Measurements from ENCODE around the gene SIL1.

SIL1 gene

DNA sequence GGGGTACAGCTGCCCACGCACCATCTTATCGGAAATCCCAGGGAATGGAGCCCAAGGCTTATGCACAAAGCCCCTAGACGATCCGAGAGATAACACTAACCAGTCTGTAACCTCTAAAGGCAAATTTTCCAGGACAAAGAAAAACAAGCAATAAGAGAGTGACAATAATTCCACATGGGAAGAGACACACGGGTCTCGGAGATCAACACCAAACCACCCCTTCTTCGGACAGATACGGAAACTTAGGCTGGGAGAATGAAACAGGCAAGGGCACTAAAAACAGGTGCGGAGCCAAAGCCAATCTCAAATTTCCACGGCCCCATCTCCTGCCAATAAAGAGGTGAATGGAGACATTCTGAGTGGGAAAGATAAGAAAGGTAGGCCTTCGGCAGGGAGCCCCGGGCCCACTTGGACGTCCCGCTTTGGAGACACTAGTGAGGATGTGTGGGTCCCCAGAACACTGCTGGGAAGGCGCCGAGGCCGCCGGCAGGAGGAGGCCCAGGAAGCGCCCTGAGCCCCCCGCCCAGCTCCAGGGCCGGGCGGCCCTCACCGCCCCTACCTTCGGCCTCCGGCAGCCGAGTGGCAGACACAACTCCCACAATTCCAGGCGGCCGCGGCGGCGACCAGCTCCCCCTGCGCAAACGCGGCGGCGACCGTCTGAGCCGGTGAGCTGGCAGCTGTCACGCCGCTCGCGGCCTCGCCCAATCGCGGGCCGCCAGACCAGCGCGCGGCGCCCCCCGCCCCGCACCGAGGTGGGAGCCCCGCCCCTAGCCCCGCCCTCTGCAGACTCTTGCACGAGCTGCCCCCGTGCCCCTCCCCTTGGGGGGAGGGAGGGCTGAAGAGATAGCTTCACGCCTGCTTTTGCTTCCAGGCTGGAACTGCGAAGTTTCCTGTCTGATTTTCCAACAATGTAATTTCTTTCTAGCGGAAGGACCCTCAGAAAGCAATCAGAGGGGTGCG is at the start of gene SIL1:
TSS of gene SIL1 (minus strand) at position 659 of the 960 bp plus-strand sequence. CDS start 70,525 bp downstream, outside the sequence.
- Histone ChIP-seq H3K27ac (peak within 1 kb of the TSS; percentile 86 to 91), H3K4me3 (peak within 1 kb of the TSS; percentile 79)
- DNase-seq (ENCODE audit: low spot score) = peak; percentile 98
- TF ChIP-seq, protein P1, sequence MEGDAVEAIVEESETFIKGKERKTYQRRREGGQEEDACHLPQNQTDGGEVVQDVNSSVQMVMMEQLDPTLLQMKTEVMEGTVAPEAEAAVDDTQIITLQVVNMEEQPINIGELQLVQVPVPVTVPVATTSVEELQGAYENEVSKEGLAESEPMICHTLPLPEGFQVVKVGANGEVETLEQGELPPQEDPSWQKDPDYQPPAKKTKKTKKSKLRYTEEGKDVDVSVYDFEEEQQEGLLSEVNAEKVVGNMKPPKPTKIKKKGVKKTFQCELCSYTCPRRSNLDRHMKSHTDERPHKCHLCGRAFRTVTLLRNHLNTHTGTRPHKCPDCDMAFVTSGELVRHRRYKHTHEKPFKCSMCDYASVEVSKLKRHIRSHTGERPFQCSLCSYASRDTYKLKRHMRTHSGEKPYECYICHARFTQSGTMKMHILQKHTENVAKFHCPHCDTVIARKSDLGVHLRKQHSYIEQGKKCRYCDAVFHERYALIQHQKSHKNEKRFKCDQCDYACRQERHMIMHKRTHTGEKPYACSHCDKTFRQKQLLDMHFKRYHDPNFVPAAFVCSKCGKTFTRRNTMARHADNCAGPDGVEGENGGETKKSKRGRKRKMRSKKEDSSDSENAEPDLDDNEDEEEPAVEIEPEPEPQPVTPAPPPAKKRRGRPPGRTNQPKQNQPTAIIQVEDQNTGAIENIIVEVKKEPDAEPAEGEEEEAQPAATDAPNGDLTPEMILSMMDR (IDR thresholded peaks at IDR 0.05) = no peak

DNA sequence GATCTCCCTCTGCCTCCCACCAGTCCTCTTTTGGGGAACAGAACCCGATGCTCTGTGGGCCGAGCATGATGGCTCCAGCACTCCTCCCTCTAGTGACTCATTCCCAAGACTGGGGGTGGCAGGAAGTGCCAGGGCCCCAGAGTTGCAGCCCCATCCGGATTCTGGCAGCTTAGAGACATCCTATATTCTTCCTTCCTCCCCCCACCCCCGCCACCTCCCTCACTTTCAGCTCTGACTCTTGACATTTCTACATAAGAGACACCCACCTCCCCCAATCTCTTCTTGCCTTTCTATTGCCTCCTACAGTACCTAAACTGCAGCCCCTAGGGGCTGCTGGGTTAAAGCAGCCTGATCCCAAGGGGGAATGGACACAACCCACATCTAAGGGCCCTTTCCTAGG is 48.2 kb upstream of the SIL1 start:
- Histone ChIP-seq H3K27ac (no peak overlapping the region), H3K4me3 (no peak overlapping the region)
- TF ChIP-seq, protein P1 (IDR thresholded peaks at IDR 0.05) = no peak
- no peak for DNase-seq (ENCODE audit: low spot score)

DNA sequence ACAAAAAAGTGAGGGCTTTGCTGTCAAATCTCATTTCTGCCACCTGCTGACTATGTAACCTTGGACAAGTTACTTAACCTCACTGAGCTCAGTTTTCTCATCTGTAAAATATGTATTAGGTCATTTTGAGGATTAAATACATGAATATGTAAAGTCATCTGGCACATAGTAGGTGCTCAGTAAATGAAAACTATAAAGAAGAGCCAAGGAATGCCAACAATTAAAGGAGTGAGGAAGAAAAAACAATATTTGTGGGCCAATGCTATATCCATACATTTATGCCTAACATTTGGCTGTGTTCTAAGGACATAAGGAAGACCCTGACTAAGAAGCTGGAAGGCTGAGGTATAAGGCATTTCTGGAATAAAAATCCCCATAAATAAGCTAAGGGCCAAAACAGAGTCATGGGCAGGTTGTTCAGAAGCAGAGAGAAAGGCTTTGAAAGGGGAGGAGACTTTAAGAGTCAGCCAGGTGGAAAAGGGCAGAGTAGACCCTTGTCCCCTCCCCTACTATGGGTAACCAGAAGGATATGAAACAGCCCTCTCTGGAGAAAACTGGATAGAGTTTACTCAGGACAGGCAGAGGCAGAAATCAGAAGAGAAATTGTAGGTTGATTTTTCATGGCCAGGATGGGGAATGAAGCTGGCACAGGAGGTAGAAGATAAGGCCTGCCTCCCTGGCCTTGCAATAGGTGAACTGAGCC is 47.6 kb upstream of the SIL1 start:
- TF ChIP-seq, protein P1 (IDR thresholded peaks at IDR 0.05) = no peak
- no peak overlapping the region for H3K27ac ChIP-seq
- no peak for DNase-seq (ENCODE audit: low spot score)
- no peak overlapping the region for H3K4me3 ChIP-seq

DNA sequence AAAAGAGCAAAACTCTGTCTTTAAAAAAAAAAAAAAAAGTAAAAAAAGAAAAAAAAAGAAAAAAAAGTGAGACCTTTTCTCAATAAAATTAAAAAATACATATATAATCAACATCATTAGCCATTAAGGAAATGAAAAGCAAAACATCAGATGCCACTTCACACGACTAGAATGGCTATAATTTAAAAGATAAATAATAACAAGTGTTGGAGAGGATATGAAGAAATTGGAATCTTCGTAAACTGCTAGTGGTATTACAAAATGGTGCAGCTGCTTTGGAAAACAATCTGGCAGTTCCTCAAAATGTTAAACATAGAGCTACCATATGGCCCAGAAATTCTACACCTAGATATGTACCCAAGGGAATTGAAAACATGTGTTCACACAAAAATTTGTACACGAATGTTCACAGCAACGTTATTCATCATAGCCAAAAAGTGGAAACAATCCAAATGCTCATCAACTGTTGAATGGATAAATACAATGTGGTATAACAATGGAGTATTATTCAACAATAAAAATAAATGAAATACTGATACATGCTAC is 45.3 kb upstream of the SIL1 start:
- no peak for DNase-seq (ENCODE audit: low spot score)
- H3K27ac ChIP-seq = no peak overlapping the region
- no peak overlapping the region for H3K4me3 ChIP-seq
- TF ChIP-seq, protein P1 (IDR thresholded peaks at IDR 0.05) = no peak

DNA sequence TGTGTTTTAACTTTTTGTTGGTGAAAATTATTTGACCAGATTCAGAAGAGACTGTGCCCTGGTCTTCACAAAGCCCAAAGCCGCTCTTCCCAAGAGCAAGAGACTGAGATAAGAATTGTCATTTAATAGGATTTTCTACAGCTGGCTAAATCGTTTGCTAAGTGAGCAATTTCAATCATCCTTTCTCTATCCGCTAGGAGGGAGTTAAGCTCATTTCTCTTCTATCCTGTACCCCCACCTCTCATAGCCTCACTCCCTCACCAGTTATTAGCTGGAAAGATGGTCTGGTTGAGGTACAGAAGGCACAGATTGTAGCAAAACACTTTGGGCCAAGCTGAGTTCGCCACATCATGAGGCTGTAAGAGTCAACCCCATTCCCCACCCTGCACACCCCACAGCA is 43.0 kb upstream of the SIL1 start:
- TF ChIP-seq, protein P1 (IDR thresholded peaks at IDR 0.05) = no peak
- no peak for DNase-seq (ENCODE audit: low spot score)
- H3K27ac ChIP-seq = no peak overlapping the region
- H3K4me3 ChIP-seq = no peak overlapping the region

DNA sequence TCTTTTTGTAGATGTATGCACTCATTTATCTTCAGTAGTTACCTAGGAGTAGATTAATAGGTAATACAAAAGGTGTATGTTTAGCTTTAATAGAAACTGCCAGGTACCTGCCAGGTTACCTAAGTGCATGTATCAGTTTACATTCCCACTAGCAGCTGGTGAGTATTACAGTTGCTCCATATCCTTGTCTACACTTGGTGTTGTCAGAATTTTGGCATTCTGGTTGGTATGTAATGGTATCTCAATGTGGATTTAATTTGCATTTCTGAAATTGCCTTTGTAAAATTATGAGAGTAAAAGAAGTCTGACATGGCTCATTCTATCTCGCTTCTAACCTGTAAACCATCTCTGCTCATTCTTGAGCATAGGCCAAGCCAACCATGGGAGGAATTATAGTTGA is 38.3 kb upstream of the SIL1 start:
- TF ChIP-seq, protein P1 (IDR thresholded peaks at IDR 0.05) = no peak
- Histone ChIP-seq H3K4me3 (no peak overlapping the region), H3K27ac (no peak overlapping the region)
- DNase-seq (ENCODE audit: low spot score) = no peak
